Fibroblast of skin of right biceps (primary cell): ENCODE measurements around the gene ADCY5.

Experiments
- DNase-seq: peaks from one replicate; pipeline ENCODE4 v3.0.0-alpha.2; 2013

Gene ADCY5

DNA sequence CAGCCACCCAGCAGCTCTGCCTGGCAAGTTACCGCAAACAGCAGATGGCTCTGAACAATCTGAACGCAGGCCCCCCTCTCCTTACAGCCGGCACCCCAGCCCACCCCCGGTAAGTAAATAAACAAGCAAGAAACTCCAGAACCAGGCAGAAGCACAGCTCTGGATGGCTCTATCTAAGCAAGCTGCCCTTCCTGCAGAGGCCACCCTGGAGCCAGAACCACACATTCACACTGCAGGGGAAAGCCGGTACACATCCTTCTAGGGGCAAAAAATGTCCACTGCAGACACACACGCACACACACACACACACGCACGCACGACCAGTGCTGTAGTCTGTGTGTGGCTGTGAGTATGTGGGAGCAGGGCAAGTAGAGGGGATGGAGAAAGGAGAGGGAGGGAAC is 63.9 kb downstream of the ADCY5 start:
- peak; percentile 22 for DNase-seq

- DNase-seq = no peak
Measured at GRCh38 chr3:123384256-123384655, 64.6 kb downstream of the ADCY5 start.

DNA sequence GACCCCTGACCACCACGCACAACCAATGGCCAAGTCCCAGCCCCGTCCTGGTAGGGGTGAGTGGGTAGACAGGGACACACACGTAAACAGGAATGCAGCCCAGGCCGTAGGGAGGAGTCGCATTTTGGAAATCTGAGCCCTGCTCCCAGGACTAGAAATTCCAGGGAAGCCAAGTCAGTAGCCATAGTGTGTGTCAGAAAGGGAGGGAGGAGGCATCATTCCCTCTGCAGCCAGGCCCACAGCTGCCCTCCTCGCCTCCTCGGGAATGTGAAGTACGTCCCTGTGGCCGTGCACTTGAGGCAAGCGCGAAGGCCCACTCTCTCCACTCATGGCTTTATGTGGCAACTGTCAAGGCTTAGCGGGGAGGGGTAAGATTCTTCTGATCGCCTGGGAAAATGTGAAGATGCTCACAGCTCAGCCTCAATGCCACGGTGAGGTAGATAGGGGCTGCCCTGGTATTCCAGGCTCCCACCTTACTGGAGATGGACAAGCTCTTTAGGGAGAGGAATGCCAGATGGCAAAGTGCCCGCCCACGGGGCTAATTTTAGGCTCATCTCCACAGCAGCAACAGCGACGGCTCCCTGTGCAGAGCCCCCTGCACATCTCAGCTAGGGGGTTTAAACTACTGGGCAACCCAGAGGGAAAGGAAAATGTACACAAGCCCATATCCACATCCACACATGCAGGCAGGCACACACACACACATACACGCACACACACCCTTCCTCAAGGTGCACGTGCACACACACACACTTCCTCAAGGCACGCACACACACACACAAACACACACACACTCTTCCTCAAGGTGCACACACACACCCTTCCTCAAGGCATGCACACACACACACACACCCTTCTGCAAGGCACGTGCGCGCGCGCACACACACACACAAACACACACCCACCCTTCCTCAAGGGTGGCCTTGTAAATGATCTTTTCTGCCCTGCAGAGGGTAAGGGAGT is 65.5 kb downstream of the ADCY5 start:
- DNase-seq = peak; percentile 44

DNA sequence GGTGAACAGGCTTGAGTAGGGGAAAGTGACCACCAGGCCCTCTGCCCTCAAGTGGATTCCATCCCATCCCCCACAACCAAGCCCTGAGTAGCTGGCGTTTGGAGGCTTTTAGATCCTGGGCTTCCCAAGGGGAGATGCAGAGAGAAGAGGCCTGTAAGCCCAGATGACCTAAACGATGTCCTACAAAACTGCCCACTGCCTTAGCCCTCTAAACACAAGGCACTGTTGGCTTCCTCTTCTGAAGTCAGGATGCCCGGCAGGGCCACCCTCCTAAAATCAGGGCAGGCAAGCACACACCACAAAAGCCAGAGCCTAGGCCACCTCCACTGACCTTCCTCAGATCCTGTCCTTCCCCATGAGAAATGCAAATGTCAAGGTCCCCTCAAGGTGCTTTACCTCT is 68.6 kb downstream of the ADCY5 start:
- no peak for DNase-seq

DNA sequence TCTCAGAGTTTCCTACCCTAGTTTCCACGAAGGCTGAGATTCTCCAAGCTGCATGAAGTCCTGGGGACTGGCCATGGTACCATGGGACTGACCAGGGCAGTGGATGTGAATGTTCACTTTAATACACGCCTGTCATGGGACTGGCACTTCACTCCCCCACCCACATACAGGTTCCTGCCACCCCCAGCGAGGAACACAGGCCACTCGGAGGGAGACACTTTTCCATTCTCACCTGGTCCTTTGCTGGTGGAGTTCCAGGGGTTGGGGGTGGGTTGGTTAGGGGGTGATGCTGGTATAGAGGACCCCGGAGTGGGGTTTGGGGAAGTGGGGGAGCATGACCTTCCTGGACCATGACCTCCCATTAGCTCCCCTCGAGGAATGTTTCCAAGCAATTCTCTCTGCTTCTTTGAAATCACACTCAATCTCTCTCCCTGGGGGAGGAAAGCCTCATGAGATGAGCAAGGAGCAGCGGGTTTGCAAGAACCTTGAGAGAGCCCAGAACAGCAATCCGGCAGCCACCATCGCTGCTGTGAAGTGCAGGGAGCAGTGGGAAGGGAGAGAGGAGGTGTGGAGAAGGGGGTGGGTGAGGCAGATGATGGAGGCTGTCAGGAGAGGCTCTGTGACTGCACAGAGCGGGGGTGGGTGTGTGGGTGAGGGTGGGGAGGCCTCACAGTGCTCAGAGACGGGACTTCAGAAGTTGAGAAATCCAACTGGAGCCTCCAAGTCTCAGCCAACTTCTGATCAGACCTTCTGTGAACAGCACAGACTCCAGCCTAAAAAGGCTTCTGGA is 69.7 kb downstream of the ADCY5 start:
- DNase-seq = no peak

- DNase-seq = no peak
Measured at GRCh38 chr3:123378409-123378915, 70.4 kb downstream of the ADCY5 start.

- DNase-seq = no peak
Measured at GRCh38 chr3:123377243-123377740, 71.6 kb downstream of the ADCY5 start.

- DNase-seq = no peak
Measured at GRCh38 chr3:123376451-123377242, 72.2 kb downstream of the ADCY5 start.

- DNase-seq = no peak
Measured at GRCh38 chr3:123375014-123375940, 73.6 kb downstream of the ADCY5 start.

DNA sequence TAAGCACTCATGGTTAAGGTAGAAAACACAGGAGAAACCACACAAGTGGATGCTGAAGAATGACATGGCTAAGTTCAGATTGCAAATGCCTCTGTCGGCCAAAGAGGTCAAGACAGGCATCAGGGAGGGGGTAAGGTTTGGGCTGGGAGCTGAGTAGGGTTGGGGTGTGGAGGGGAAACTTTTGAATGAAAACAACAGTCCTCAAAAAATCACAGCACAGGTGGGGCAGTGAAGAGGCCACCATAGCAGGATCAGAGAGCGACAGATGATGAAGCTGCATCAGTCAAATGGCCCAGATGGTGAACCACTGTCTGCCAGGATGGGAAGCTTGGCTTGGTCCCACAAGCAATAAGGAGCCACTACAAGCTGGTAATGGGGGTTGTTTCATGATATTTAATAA is 74.9 kb downstream of the ADCY5 start:
- DNase-seq = no peak

DNA sequence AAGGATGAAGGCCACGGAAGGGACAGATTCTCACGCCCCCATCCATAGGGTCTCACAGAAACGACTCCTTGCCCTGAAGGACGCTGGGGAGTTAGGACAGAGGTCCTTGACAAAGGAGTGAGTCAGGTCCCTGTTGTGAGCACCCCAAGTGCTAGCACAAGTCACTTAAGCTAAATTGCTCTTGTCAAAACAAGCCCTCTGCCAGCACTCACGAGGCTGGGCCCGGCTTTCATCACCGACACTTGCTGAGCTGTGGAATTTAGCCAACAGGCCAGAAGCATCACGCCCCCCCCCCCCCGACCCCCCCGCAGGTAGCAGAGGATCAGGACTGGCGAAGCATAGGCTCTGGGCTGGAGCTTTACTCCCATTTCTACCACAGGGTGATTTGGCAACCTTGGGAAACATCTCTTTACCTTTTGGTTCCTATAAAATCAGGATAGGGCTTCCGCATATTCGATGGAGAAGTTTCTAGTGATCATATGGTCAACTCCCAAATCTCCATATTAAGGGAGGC is 75.4 kb downstream of the ADCY5 start:
- DNase-seq = no peak

DNA sequence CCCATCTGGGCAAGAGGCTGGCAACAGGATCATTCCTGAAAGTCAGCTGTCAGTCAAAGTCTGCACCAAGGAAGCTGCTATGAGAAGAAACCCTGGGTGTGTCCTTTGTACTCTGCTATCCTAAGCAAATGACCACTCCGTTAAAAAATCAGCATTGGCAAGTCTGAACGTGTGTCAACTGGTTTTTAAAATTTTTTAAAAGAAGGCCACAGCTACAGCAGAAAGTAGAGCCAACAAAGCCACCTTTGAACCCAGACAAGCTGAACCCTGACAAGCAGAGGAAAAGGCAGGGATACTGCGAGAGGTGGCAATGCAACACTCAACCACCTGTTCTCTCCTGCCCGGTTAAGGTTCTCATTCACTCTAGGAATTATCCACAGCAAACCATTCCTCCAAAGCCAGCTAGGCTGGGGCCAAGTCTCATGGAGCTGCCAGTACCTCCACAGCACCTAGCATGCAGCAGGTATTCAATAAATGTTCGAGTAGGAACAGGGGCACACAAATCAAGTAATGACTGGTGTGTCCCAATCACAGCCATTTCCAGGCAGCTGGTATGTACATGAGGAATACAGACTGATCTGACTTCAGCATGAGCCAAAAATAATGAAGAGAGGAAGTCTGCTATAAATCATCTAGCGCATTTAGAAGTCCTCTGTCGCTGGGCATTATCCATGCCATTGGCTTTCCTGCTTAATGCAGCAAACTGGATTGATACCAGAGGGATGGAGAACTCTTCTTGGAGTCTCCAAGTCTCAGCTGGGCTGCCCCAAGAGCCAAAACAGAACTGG is 76.0 kb downstream of the ADCY5 start:
- DNase-seq = no peak

- DNase-seq = no peak
Measured at GRCh38 chr3:123371859-123372685, 76.8 kb downstream of the ADCY5 start.

- no peak for DNase-seq
Measured at GRCh38 chr3:123371426-123371825, 77.5 kb downstream of the ADCY5 start.

- no peak for DNase-seq
Measured at GRCh38 chr3:123370819-123371218, 78.1 kb downstream of the ADCY5 start.

DNA sequence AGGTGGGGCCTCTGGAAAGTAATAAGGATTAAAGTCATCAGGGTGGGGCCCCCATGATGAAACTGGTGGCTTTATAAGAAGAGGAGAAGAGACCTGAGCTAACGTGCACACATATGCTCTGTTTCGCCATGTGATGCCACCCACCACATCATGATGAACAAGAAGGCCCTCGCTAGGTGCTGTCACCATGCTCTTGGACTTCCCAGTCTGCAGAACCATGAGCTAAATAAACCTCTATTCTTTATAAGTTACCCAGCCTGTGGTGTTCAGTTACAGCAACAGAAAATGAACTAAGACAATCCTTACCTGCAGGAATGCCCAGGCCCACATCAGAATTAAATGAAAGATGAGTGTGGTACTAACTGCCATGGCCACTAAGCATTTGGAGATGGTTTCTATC is 79.8 kb downstream of the ADCY5 start:
- no peak for DNase-seq

- DNase-seq = no peak
Measured at GRCh38 chr3:123367467-123368154, 81.3 kb downstream of the ADCY5 start.

DNA sequence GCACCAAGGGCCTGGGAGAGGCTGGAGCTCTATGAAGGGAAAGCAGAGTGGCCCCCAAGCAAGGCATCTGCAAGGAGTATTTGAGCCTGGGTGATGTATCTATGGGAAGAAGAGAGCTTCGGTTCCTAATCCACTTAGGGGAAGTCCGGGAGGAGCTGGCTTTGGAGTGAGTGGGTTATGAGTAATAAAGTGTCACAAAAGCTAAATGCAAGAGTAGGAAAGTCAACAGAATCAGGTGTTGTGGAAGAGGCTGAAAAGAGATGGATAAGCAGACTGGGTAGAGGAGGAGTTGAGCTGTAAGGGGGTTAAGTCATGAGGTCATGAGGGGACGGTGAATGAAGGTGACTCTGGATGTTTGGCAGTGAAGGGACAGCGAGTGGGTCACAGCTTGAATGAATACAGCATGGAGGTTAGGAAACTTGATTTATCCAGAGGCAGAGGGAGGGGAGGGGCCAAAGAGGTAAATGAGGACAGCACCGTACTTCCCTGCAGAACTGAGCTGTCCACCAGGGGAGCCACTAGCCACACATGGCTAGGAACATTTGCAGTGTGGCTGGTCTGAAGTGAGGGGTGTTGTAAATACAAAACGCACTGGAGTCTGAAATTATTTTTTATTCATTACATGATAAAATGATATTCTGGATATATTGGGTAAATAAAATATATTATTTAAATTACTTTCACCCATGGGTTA is 83.3 kb downstream of the ADCY5 start:
- peak; percentile 12 for DNase-seq
